DMS 273 (cell line): ENCODE measurements around the gene MEGF9.

ENCODE experiments used
- DNase-seq: peaks from one replicate; lab custom pipeline; 2025; ENCODE audit not compliant: unreplicated experiment; lab: John Stamatoyannopoulos, UW

MEGF9 gene

GRCh38 chr9:120628207-120628924 is 85.9 kb downstream of the MEGF9 start:
- no peak for DNase-seq

GRCh38 chr9:120627073-120627472 is 87.2 kb downstream of the MEGF9 start:
- no peak for DNase-seq

GRCh38 chr9:120626512-120626911 is 87.8 kb downstream of the MEGF9 start:
- no peak for DNase-seq

- DNase-seq, result peak; percentile 32
Observed at GRCh38 chr9:120625222-120625621, 89.0 kb downstream of the MEGF9 start.

GRCh38 chr9:120622790-120623189 is 91.5 kb downstream of the MEGF9 start:
- no peak for DNase-seq

- DNase-seq, result no peak
Observed at GRCh38 chr9:120621941-120622340, 92.3 kb downstream of the MEGF9 start.

- DNase-seq, result peak; percentile 75
Observed at GRCh38 chr9:120619751-120620655, 94.3 kb downstream of the MEGF9 start.

- DNase-seq, result no peak
Observed at GRCh38 chr9:120616966-120617935, 97.0 kb downstream of the MEGF9 start.

GRCh38 chr9:120612218-120612617 is 102.1 kb downstream of the MEGF9 start:
- DNase-seq, result peak; percentile 17

GRCh38 chr9:120611690-120612068 is 102.6 kb downstream of the MEGF9 start:
- no peak for DNase-seq

GRCh38 chr9:120610975-120611689 is 103.1 kb downstream of the MEGF9 start:
- DNase-seq, result peak; percentile 33

- no peak for DNase-seq
Observed at GRCh38 chr9:120609636-120610035, 104.6 kb downstream of the MEGF9 start.

- no peak for DNase-seq
Observed at GRCh38 chr9:120608421-120608820, 105.8 kb downstream of the MEGF9 start.

GRCh38 chr9:120603591-120603990 is 110.7 kb downstream of the MEGF9 start:
- DNase-seq, result no peak

- no peak for DNase-seq
Observed at GRCh38 chr9:120603010-120603409, 111.3 kb downstream of the MEGF9 start.

GRCh38 chr9:120593955-120594277 is 120.4 kb downstream of the MEGF9 start:
- DNase-seq, result no peak

GRCh38 chr9:120593250-120593954 is 120.9 kb downstream of the MEGF9 start:
- no peak for DNase-seq

- no peak for DNase-seq
Observed at GRCh38 chr9:120592210-120592609, 122.1 kb downstream of the MEGF9 start.

GRCh38 chr9:120587328-120587727 is 126.9 kb downstream of the MEGF9 start:
- no peak for DNase-seq

- DNase-seq, result peak; percentile 96
Observed at GRCh38 chr9:120583958-120584369, 130.3 kb downstream of the MEGF9 start.
